SU-DHL-6 (cell line): Measurements from ENCODE around the gene RANBP2.

Experiments used
- H2AFZ ChIP-seq: fragments of 200-600 bp; sonication (generic); 2 replicates; pipeline ENCODE4 v1.6.1; 2014; ENCODE audit warnings: low read depth, mild to moderate bottlenecking, moderate library complexity, mixed read lengths, antibody characterized with exemption, low read length; ENCODE audit not compliant: severe bottlenecking
- H3F3A ChIP-seq: fragments of 200-600 bp; shearing (Covaris generic); 2 replicates; pipeline ENCODE4 v1.6.0; 2016; ENCODE audit warnings: antibody characterized with exemption, mild to moderate bottlenecking; ENCODE audit not compliant: insufficient read depth
- H3K27ac ChIP-seq: fragments of 200-600 bp; sonication (generic); 2 replicates; pipeline ENCODE4 v1.5.1; 2016; ENCODE audit warnings: low read depth, mild to moderate bottlenecking, low read length, moderate library complexity, mixed read lengths
- H3K27me3 ChIP-seq: fragments of 200-600 bp; sonication (generic), shearing (Covaris generic); 2 replicates; pipeline ENCODE4 v1.6.0; 2014; ENCODE audit warnings: mild to moderate bottlenecking, low read length
- H3K36me3 ChIP-seq: fragments of 200-600 bp; sonication (generic); 2 replicates; pipeline ENCODE4 v1.6.1; 2014; ENCODE audit warnings: mild to moderate bottlenecking, low read length, mixed read lengths
- H3K4me2 ChIP-seq: fragments of 300-600, 200-600 bp; shearing (Covaris generic), sonication (generic); 2 replicates; pipeline ENCODE4 v1.6.0; 2014; ENCODE audit warnings: low read length, low read depth, mild to moderate bottlenecking; ENCODE audit not compliant: poor library complexity, severe bottlenecking
- H3K4me3 ChIP-seq: fragments of 200-600 bp; sonication (generic); 2 replicates; pipeline ENCODE4 v1.5.1; 2014; ENCODE audit warnings: antibody characterized with exemption, low read length, mild to moderate bottlenecking, mixed read lengths; ENCODE audit not compliant: insufficient read depth, poor library complexity, severe bottlenecking
- H3K79me2 ChIP-seq: fragments of 200-600 bp; sonication (generic); 2 replicates; pipeline ENCODE4 v1.6.1; 2014; ENCODE audit warnings: mild to moderate bottlenecking, low read length, moderate library complexity; ENCODE audit not compliant: insufficient read depth
- H3K9ac ChIP-seq: fragments of 200-600 bp; sonication (generic); 2 replicates; pipeline ENCODE4 v1.7.0; 2014; ENCODE audit warnings: mild to moderate bottlenecking, low read length
- H3K9me2 ChIP-seq: fragments of 200-600 bp; sonication (generic); replicated peaks from 2 replicates; pipeline ENCODE4 v1.6.1; 2014; ENCODE audit warnings: low read length; ENCODE audit not compliant: insufficient read depth
- H3K9me3 ChIP-seq: fragments of 200-600 bp; sonication (generic); 2 replicates; pipeline ENCODE4 v1.6.1; 2014; ENCODE audit warnings: low read length, mixed read lengths; ENCODE audit not compliant: insufficient read depth
- H4K20me1 ChIP-seq: fragments of 200-600 bp; sonication (generic); 2 replicates; pipeline ENCODE4 v1.6.1; 2014; ENCODE audit warnings: low read depth, mild to moderate bottlenecking, antibody characterized with exemption, low read length, moderate library complexity, mixed read lengths
- EZH2phosphoT487 ChIP-seq: fragments of 200-600 bp; sonication (generic), shearing (Covaris generic); conservative IDR thresholded peaks from 2 replicates; pipeline ENCODE4 v1.6.1; 2018; ENCODE audit warnings: mild to moderate bottlenecking, antibody characterized with exemption, low read length, moderate library complexity, mixed read lengths
- TF ChIP-seq, protein P1 (sequence below): fragments of 200-600 bp; sonication (generic); IDR thresholded peaks from one replicate; pipeline ENCODE4 v1.5.1; 2017; ENCODE audit warnings: antibody characterized with exemption, mild to moderate bottlenecking, low read length, moderate library complexity; ENCODE audit not compliant: insufficient read depth, poor library complexity, severe bottlenecking

The RANBP2 gene

GRCh38 chr2:108778857-108779256 is 59.6 kb downstream of the RANBP2 start:
- no peak overlapping the region for H2AFZ ChIP-seq
- no peak for TF ChIP-seq EZH2phosphoT487
- H3K9me2 ChIP-seq: no peaks in the 10 kb centered on the region
- H3K9ac ChIP-seq: peak overlapping the region; percentile 61
- H3K79me2 ChIP-seq: peaks cover 24% of the 10 kb centered on the region
- peak overlapping the region; percentile 87 for H3K4me2 ChIP-seq
- H4K20me1 ChIP-seq: no peaks in the 10 kb centered on the region
- no peaks in the 10 kb centered on the region for H3K27me3 ChIP-seq
- H3K27ac ChIP-seq: peak overlapping the region; percentile 100
- peaks cover 54% of the 10 kb centered on the region for H3K36me3 ChIP-seq
- H3K4me3 ChIP-seq: peak overlapping the region; percentile 40
- no peaks in the 10 kb centered on the region for H3K9me3 ChIP-seq
- peaks cover 49% of the 10 kb centered on the region for H3F3A ChIP-seq

DNA sequence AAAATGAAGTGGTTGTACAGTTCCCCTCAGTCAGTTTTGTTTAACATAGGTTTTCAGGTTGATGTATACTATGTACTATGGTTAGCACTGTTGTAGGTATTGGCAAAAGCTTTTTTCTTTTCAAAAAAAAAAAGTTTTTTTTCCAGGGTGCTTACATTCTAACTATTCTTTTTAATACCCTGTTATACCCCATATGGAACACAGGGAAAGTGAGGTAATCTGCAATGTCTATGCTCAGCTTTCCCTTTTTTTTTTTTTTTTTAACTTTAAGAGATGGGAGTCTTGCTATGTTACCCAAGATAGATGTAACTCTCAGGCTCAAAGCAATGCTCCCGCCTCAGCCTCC is 66.7 kb downstream of the RANBP2 start:
- Histone ChIP-seq H3K4me3 (peak overlapping the region; percentile 67), H2AFZ (peak overlapping the region; percentile 42), H3K9ac (peak overlapping the region; percentile 86), H3K9me2 (no peaks in the 10 kb centered on the region), H3K4me2 (peak overlapping the region; percentile 85), H4K20me1 (no peaks in the 10 kb centered on the region), H3K36me3 (peaks cover 39% of the 10 kb centered on the region), H3K27me3 (no peaks in the 10 kb centered on the region), H3K27ac (peak overlapping the region; percentile 94), H3F3A (peaks cover 33% of the 10 kb centered on the region), H3K79me2 (peaks cover 49% of the 10 kb centered on the region), H3K9me3 (no peaks in the 10 kb centered on the region)
- TF ChIP-seq EZH2phosphoT487: no peak
- TF ChIP-seq, protein P1, sequence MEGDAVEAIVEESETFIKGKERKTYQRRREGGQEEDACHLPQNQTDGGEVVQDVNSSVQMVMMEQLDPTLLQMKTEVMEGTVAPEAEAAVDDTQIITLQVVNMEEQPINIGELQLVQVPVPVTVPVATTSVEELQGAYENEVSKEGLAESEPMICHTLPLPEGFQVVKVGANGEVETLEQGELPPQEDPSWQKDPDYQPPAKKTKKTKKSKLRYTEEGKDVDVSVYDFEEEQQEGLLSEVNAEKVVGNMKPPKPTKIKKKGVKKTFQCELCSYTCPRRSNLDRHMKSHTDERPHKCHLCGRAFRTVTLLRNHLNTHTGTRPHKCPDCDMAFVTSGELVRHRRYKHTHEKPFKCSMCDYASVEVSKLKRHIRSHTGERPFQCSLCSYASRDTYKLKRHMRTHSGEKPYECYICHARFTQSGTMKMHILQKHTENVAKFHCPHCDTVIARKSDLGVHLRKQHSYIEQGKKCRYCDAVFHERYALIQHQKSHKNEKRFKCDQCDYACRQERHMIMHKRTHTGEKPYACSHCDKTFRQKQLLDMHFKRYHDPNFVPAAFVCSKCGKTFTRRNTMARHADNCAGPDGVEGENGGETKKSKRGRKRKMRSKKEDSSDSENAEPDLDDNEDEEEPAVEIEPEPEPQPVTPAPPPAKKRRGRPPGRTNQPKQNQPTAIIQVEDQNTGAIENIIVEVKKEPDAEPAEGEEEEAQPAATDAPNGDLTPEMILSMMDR: no peak

GRCh38 chr2:108786354-108787215 is 67.3 kb downstream of the RANBP2 start, which contains the start of gene CCDC138:
TSS of gene CCDC138 (plus strand) at chr2:108786771. CDS start at chr2:108786823, 52 bp downstream.
- Histone ChIP-seq H3K9me2 (no peaks in the 10 kb centered on the region), H3F3A (peaks cover 33% of the 10 kb centered on the region), H4K20me1 (0 out of 2 replicates have a peak, but pooled peaks cover 4% of the 10 kb centered on the region), H3K27ac (peak within 1 kb of the TSS; percentile 94), H3K4me3 (peak within 1 kb of the TSS; percentile 67), H3K36me3 (peaks cover 44% of the 10 kb centered on the region), H3K4me2 (peak within 1 kb of the TSS; percentile 85), H2AFZ (peak within 1 kb of the TSS; percentile 42), H3K79me2 (peaks cover 49% of the 10 kb centered on the region), H3K9ac (peak within 1 kb of the TSS; percentile 86), H3K27me3 (no peaks in the 10 kb centered on the region), H3K9me3 (no peaks in the 10 kb centered on the region)
- TF ChIP-seq EZH2phosphoT487: no peak
- TF ChIP-seq, protein P1: no peak

- peaks cover 55% of the 10 kb centered on the region for H3K79me2 ChIP-seq
- peak overlapping the region; percentile 94 for H3K27ac ChIP-seq
Observed at GRCh38 chr2:108787216-108787541, 67.9 kb downstream of the RANBP2 start.

More at GRCh38 chr2:108787216-108787541, 67.9 kb downstream of the RANBP2 start:
- TF ChIP-seq, protein P1: no peak
- no peak for TF ChIP-seq EZH2phosphoT487
- H3K4me3 ChIP-seq: peak overlapping the region; percentile 67
- no peaks in the 10 kb centered on the region for H3K9me3 ChIP-seq
- H3K36me3 ChIP-seq: peaks cover 44% of the 10 kb centered on the region
- H3K27me3 ChIP-seq: no peaks in the 10 kb centered on the region
- peaks cover 33% of the 10 kb centered on the region for H3F3A ChIP-seq
- H3K9ac ChIP-seq: peak overlapping the region; percentile 86
- H4K20me1 ChIP-seq: 0 out of 2 replicates have a peak, but pooled peaks cover 4% of the 10 kb centered on the region
- peak overlapping the region; percentile 81 for H3K4me2 ChIP-seq
- H3K9me2 ChIP-seq: no peaks in the 10 kb centered on the region
- peak overlapping the region; percentile 35 for H2AFZ ChIP-seq
